GM18526 (cell line): ENCODE measurements around the gene PLOD2.

Source experiments
- POLR2A ChIP-seq: IDR thresholded peaks from 3 replicates; pipeline ENCODE4 v1.6.1; 2011; ENCODE audit not compliant: insufficient read length; ENCODE audit errors: extremely low read depth

PLOD2 gene

GRCh38 chr3:146157325-146158060, 3.5 kb downstream of the PLOD2 start:
- no peak for TF ChIP-seq POLR2A

GRCh38 chr3:146156666-146157314, 4.2 kb downstream of the PLOD2 start:
- TF ChIP-seq POLR2A: no peak

GRCh38 chr3:146156095-146156494, 4.9 kb downstream of the PLOD2 start:
- no peak for TF ChIP-seq POLR2A

- TF ChIP-seq POLR2A: no peak
Measured at GRCh38 chr3:146154995-146155394, 6.0 kb downstream of the PLOD2 start.

GRCh38 chr3:146154316-146154715, 6.7 kb downstream of the PLOD2 start:
- TF ChIP-seq POLR2A: no peak

GRCh38 chr3:146153429-146153828, 7.6 kb downstream of the PLOD2 start:
- TF ChIP-seq POLR2A: no peak

GRCh38 chr3:146152834-146153233, 8.2 kb downstream of the PLOD2 start:
- no peak for TF ChIP-seq POLR2A

GRCh38 chr3:146148468-146148931, 12.5 kb downstream of the PLOD2 start:
- no peak for TF ChIP-seq POLR2A

- TF ChIP-seq POLR2A: no peak
Measured at GRCh38 chr3:146145642-146146041, 15.3 kb downstream of the PLOD2 start.

GRCh38 chr3:146142757-146143156, 18.2 kb downstream of the PLOD2 start:
- TF ChIP-seq POLR2A: no peak

GRCh38 chr3:146139586-146140110, 21.3 kb downstream of the PLOD2 start:
- no peak for TF ChIP-seq POLR2A

- TF ChIP-seq POLR2A: no peak
Measured at GRCh38 chr3:146138902-146139301, 22.1 kb downstream of the PLOD2 start.

GRCh38 chr3:146136647-146137046, 24.3 kb downstream of the PLOD2 start:
- TF ChIP-seq POLR2A: no peak

GRCh38 chr3:146134348-146135117, 26.5 kb downstream of the PLOD2 start:
- no peak for TF ChIP-seq POLR2A

GRCh38 chr3:146133441-146133840, 27.5 kb downstream of the PLOD2 start:
- TF ChIP-seq POLR2A: no peak

- no peak for TF ChIP-seq POLR2A
Measured at GRCh38 chr3:146131616-146132410, 29.2 kb downstream of the PLOD2 start.
